ENCODE results near the gene LRFN3. TPM values are rescaled to one million over a fixed set of nuclear protein-coding genes. Genes with fewer than 3 reads are reported as not detected.
A peak's percentile ranks its signal among the peaks of the same experiment; 100 is the strongest.

Gene LRFN3
- total RNA-seq, 1 donor from 2014 or later, result 31.0 TPM

- no peak overlapping the region for H3K27ac Mint-ChIP-seq
- no peak for TF ChIP-seq CTCF (IDR thresholded peaks at IDR 0.05; ENCODE audit: unreplicated experiment)
- H3K27me3 Mint-ChIP-seq, result peaks cover 77% of the 10 kb centered on the region
- peaks cover 3% of the 10 kb centered on the region for H3K4me1 Mint-ChIP-seq (ENCODE audit: low read depth)
- H3K4me3 Mint-ChIP-seq (ENCODE audit: low read depth), result no peak overlapping the region
- no peak for DNase-seq (ENCODE audit: low spot score, unreplicated experiment)
- no peaks in the 10 kb centered on the region for H3K36me3 Mint-ChIP-seq (ENCODE audit: insufficient read depth)
- no peaks in the 10 kb centered on the region for H3K9me3 Mint-ChIP-seq (ENCODE audit: low read depth)
These were observed 47.0 kb downstream of the LRFN3 start for GRCh38 chr19:35983177-35983576.

DNA sequence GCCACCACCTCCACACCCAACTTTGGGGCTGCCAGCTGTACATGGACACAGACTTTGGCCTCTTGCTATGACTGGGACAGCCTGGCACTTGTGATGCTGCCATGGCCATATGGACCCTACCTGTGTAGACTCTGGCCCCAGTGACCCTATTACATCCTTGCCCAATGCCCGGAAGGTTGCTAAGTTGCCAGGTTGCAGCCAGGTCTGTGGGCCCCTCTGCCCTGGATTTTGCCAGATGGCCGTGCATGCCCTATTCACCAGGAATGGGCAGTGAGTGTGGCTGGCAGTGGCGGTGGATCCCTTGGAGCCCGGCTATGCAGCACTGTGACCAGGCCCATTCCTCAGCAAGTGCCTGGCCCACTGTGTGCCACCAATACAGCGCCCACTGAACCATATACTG, 49.9 kb downstream of the LRFN3 start:
- peaks cover 3% of the 10 kb centered on the region for H3K4me1 Mint-ChIP-seq (ENCODE audit: low read depth)
- no peak overlapping the region for H3K4me3 Mint-ChIP-seq (ENCODE audit: low read depth)
- peaks cover 80% of the 10 kb centered on the region for H3K27me3 Mint-ChIP-seq
- no peak for DNase-seq (ENCODE audit: low spot score, unreplicated experiment)
- H3K27ac Mint-ChIP-seq, result no peak overlapping the region
- no peak for TF ChIP-seq CTCF (IDR thresholded peaks at IDR 0.05; ENCODE audit: unreplicated experiment)
- no peaks in the 10 kb centered on the region for H3K9me3 Mint-ChIP-seq (ENCODE audit: low read depth)
- H3K36me3 Mint-ChIP-seq (ENCODE audit: insufficient read depth), result no peaks in the 10 kb centered on the region

- no peak for DNase-seq (ENCODE audit: low spot score, unreplicated experiment)
- Mint-ChIP-seq H3K4me3 (ENCODE audit: low read depth) (peak overlapping the region; percentile 64), H3K27ac (no peak overlapping the region), H3K27me3 (peaks cover 74% of the 10 kb centered on the region), H3K9me3 (ENCODE audit: low read depth) (no peaks in the 10 kb centered on the region), H3K36me3 (ENCODE audit: insufficient read depth) (no peaks in the 10 kb centered on the region), H3K4me1 (ENCODE audit: low read depth) (peaks cover 3% of the 10 kb centered on the region)
- no peak for TF ChIP-seq CTCF (IDR thresholded peaks at IDR 0.05; ENCODE audit: unreplicated experiment)
These were observed 50.7 kb downstream of the LRFN3 start for GRCh38 chr19:35986664-35987570.

DNA sequence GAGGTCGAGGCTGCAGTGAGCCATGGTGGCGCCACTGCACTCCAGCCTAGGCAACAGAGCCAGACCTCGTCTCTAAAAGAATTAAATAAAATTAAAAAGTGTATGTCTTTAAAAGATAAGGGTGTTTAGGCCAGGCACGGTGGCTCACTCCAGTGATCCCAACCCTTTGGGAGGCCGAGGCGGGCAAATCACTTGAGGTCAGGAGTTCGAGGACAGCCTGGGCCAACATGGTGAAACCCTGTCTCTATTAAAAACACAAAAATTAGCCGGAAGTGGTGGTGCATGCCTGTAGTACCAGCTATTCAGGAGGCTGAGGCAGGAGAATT, 51.4 kb downstream of the LRFN3 start:
- H3K27ac Mint-ChIP-seq, result no peak overlapping the region
- peaks cover 3% of the 10 kb centered on the region for H3K4me1 Mint-ChIP-seq (ENCODE audit: low read depth)
- H3K4me3 Mint-ChIP-seq (ENCODE audit: low read depth), result no peak overlapping the region
- peaks cover 68% of the 10 kb centered on the region for H3K27me3 Mint-ChIP-seq
- no peaks in the 10 kb centered on the region for H3K36me3 Mint-ChIP-seq (ENCODE audit: insufficient read depth)
- peak; percentile 3 for TF ChIP-seq CTCF (IDR thresholded peaks at IDR 0.05; ENCODE audit: unreplicated experiment)
- DNase-seq (ENCODE audit: low spot score, unreplicated experiment), result no peak
- no peaks in the 10 kb centered on the region for H3K9me3 Mint-ChIP-seq (ENCODE audit: low read depth)

GRCh38 chr19:35988824-35989223, 52.6 kb downstream of the LRFN3 start:
- no peak for DNase-seq (ENCODE audit: low spot score, unreplicated experiment)
- H3K4me1 Mint-ChIP-seq (ENCODE audit: low read depth), result peaks cover 3% of the 10 kb centered on the region
- H3K36me3 Mint-ChIP-seq (ENCODE audit: insufficient read depth), result no peaks in the 10 kb centered on the region
- no peak overlapping the region for H3K4me3 Mint-ChIP-seq (ENCODE audit: low read depth)
- H3K27me3 Mint-ChIP-seq, result peaks cover 55% of the 10 kb centered on the region
- no peak overlapping the region for H3K27ac Mint-ChIP-seq
- no peak for TF ChIP-seq CTCF (IDR thresholded peaks at IDR 0.05; ENCODE audit: unreplicated experiment)
- H3K9me3 Mint-ChIP-seq (ENCODE audit: low read depth), result no peaks in the 10 kb centered on the region

All from progenitor cell of endocrine pancreas (in vitro differentiated cells).